Measurements from ENCODE around the gene SIGLEC5.
A peak's percentile ranks its signal among the peaks of the same experiment; 100 is the strongest.

The SIGLEC5 gene

GRCh38 chr19:51599084-51599483 lies 31.1 kb downstream of the SIGLEC5 start:
- peaks cover 10% of the 10 kb centered on the region for H3K4me1 ChIP-seq (ENCODE audit: control insufficient read depth, insufficient read depth, low read length)
- H3K36me3 ChIP-seq (ENCODE audit: control insufficient read depth in 2 of 2, insufficient read depth in 2 of 2, low read length in 2 of 2) = no peaks in the 10 kb centered on the region
- H3K4me3 ChIP-seq (ENCODE audit: low read length in 2 of 2) = no peak overlapping the region
- no peaks in the 10 kb centered on the region for H3K9me3 ChIP-seq (ENCODE audit: control insufficient read depth in 2 of 2, low read length in 2 of 2)
- no peak overlapping the region for H3K9ac ChIP-seq (ENCODE audit: low read length in 2 of 2)
- no peak overlapping the region for H3K27ac ChIP-seq (ENCODE audit: low read length)
- H3K27me3 ChIP-seq (ENCODE audit: control insufficient read depth in 1 of 2, insufficient read depth in 2 of 2, low read length in 2 of 2) = peaks cover 18 to 29% of the 10 kb centered on the region in 2 donors

- no peak overlapping the region for H3K27ac ChIP-seq (ENCODE audit: low read length)
- H3K36me3 ChIP-seq (ENCODE audit: control insufficient read depth in 2 of 2, insufficient read depth in 2 of 2, low read length in 2 of 2) = no peaks in the 10 kb centered on the region
- no peak overlapping the region for H3K4me3 ChIP-seq (ENCODE audit: low read length in 2 of 2)
- H3K4me1 ChIP-seq (ENCODE audit: control insufficient read depth, insufficient read depth, low read length) = peaks cover 16% of the 10 kb centered on the region
- H3K9me3 ChIP-seq (ENCODE audit: control insufficient read depth in 2 of 2, low read length in 2 of 2) = no peaks in the 10 kb centered on the region
- H3K9ac ChIP-seq (ENCODE audit: low read length in 2 of 2) = no peak overlapping the region
- peaks cover 18 to 29% of the 10 kb centered on the region in 2 donors for H3K27me3 ChIP-seq (ENCODE audit: control insufficient read depth in 1 of 2, insufficient read depth in 2 of 2, low read length in 2 of 2)
These were observed 31.9 kb downstream of the SIGLEC5 start for GRCh38 chr19:51598159-51598915.

DNA sequence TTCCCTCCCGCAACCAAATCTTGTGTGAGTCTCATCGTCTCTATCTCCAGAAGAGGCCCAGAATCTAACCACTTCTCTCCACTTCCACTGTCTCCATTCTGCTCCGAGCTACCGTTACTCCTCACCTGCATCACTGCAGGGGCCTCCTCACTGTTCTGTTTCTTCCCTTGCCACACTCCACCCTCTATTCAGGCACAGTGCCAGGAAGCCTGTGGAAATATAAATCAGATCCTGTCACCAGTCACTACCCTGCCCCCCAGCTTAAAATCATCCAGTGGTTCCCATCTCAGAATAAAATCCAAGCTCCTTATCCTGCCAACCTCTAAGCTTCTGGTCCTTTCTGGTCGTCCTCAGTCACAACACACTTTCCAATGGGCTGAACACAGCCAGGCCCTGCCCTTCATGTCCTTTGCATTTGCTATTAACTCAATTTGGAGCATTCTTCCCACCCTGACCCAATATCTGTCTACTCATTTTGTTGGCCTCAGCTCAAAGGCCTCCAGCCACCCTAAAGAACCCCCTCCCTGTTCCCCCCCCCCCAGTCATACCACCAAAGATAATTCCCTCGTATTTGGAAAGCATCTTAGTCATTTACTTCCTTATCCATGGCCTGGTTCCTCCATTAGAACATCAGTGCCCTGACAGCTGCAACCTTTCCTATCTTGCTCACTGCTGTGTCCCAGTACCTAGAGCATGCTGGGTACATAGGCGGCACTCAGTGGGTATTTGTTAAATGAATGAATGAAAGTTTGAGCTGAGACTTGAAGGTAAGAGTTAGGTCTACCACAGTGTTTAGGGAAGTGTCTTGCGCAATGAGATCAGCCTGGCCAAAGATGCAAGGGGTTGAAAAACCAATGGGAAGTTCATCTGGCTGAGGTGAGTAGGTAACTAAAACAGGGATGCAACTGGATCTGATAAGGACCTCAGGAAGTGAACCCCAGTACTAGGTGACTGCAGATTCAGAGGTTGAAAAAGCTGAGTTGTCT lies 34.7 kb downstream of the SIGLEC5 start:
- H3K9me3 ChIP-seq (ENCODE audit: control insufficient read depth in 2 of 2, low read length in 2 of 2) = no peaks in the 10 kb centered on the region
- no peak overlapping the region for H3K9ac ChIP-seq (ENCODE audit: low read length in 2 of 2)
- peak overlapping the region in 1 of 2 donors; percentile 93 for H3K4me3 ChIP-seq (ENCODE audit: low read length in 2 of 2)
- peaks cover 22% of the 10 kb centered on the region for H3K4me1 ChIP-seq (ENCODE audit: control insufficient read depth, insufficient read depth, low read length)
- H3K36me3 ChIP-seq (ENCODE audit: control insufficient read depth in 2 of 2, insufficient read depth in 2 of 2, low read length in 2 of 2) = no peaks in the 10 kb centered on the region
- no peak overlapping the region for H3K27ac ChIP-seq (ENCODE audit: low read length)
- H3K27me3 ChIP-seq (ENCODE audit: control insufficient read depth in 1 of 2, insufficient read depth in 2 of 2, low read length in 2 of 2) = peaks cover 14 to 17% of the 10 kb centered on the region in 2 donors

DNA sequence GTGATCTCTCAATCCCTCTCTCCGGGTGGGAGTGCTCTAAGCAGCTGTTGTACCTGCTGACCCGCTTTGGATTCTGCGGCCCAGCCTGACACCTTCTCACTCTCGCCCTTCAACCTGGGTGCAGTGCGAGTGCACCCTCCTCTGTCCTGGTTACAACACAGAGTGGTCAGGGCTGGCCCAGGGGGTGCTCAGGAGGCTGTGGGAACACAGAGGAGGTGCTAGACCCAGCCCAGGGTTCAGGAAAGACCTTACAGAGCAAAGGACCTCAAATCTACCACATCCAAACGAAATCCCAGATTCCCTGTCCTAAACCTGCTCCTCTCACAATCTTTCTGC lies 35.5 kb downstream of the SIGLEC5 start:
- Histone ChIP-seq H3K27me3 (ENCODE audit: control insufficient read depth in 1 of 2, insufficient read depth in 2 of 2, low read length in 2 of 2) (peaks cover 7 to 16% of the 10 kb centered on the region in 2 donors), H3K9me3 (ENCODE audit: control insufficient read depth in 2 of 2, low read length in 2 of 2) (no peaks in the 10 kb centered on the region), H3K27ac (ENCODE audit: low read length) (no peak overlapping the region), H3K4me3 (ENCODE audit: low read length in 2 of 2) (peak overlapping the region; percentile 90 to 93), H3K4me1 (ENCODE audit: control insufficient read depth, insufficient read depth, low read length) (peaks cover 22% of the 10 kb centered on the region), H3K36me3 (ENCODE audit: control insufficient read depth in 2 of 2, insufficient read depth in 2 of 2, low read length in 2 of 2) (no peaks in the 10 kb centered on the region), H3K9ac (ENCODE audit: low read length in 2 of 2) (peak overlapping the region; percentile 35 to 73)

DNA sequence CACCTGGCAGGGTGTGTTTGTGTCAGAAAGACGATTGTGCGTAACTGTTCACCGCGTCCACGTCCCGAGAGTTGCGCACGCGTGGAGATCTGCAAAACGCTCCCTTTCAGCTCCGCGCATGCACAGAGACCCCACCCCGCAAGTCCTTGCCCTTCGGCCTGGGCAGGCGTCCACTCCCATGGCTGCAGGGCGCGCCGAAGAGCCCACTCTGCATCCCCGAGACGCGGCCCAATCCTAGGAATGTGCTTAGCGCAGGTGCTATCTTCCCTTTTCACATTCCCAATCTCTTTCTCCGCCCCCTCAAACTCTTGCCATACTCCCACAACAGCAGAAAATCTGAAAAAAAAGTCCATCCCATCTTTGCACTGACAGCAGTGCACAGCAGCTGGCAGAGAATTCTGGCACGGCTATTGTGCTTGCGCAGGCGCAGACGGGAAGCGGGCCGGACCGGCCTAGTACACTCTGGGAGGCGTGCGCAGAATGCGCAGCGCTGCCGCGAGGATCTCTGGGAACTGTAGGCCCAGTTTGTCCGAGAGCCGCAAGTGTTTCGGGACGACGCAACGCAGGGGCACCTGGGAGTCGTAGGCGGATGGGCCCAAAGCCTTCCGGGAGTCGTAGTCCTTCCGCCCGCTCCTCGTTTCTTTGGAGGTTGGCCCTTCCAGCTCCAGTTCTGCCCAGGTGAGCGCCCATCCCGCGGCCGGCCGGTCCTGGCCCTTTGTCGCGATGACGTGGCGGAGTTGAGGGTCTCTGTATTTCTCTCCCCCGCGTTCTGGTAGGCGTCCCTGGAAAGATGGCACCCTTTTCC lies 36.0 kb downstream of the SIGLEC5 start:
- Histone ChIP-seq H3K4me1 (ENCODE audit: control insufficient read depth, insufficient read depth, low read length) (peaks cover 22% of the 10 kb centered on the region), H3K9ac (ENCODE audit: low read length in 2 of 2) (peak overlapping the region; percentile 62 to 83), H3K36me3 (ENCODE audit: control insufficient read depth in 2 of 2, insufficient read depth in 2 of 2, low read length in 2 of 2) (no peaks in the 10 kb centered on the region), H3K9me3 (ENCODE audit: control insufficient read depth in 2 of 2, low read length in 2 of 2) (no peaks in the 10 kb centered on the region), H3K4me3 (ENCODE audit: low read length in 2 of 2) (peak overlapping the region; percentile 90 to 93), H3K27ac (ENCODE audit: low read length) (no peak overlapping the region), H3K27me3 (ENCODE audit: control insufficient read depth in 1 of 2, insufficient read depth in 2 of 2, low read length in 2 of 2) (peaks cover 6 to 16% of the 10 kb centered on the region in 2 donors)

GRCh38 chr19:51593138-51593890 lies 36.9 kb downstream of the SIGLEC5 start:
- Histone ChIP-seq H3K9me3 (ENCODE audit: control insufficient read depth in 2 of 2, low read length in 2 of 2) (no peaks in the 10 kb centered on the region), H3K27ac (ENCODE audit: low read length) (no peak overlapping the region)

GRCh38 chr19:51592521-51592920 lies 37.7 kb downstream of the SIGLEC5 start:
- H3K9me3 ChIP-seq (ENCODE audit: control insufficient read depth in 2 of 2, low read length in 2 of 2) = peaks cover 3 to 6% of the 10 kb centered on the region in 2 donors
- no peak overlapping the region for H3K4me3 ChIP-seq (ENCODE audit: low read length in 2 of 2)
- H3K27me3 ChIP-seq (ENCODE audit: control insufficient read depth in 1 of 2, insufficient read depth in 2 of 2, low read length in 2 of 2) = peaks cover 0 to 6% of the 10 kb centered on the region in 2 donors
- peaks cover 22% of the 10 kb centered on the region for H3K4me1 ChIP-seq (ENCODE audit: control insufficient read depth, insufficient read depth, low read length)
- H3K27ac ChIP-seq (ENCODE audit: low read length) = no peak overlapping the region
- no peak overlapping the region for H3K9ac ChIP-seq (ENCODE audit: low read length in 2 of 2)
- H3K36me3 ChIP-seq (ENCODE audit: control insufficient read depth in 2 of 2, insufficient read depth in 2 of 2, low read length in 2 of 2) = peaks cover 4 to 5% of the 10 kb centered on the region in 2 donors

More at GRCh38 chr19:51593138-51593890, 36.9 kb downstream of the SIGLEC5 start:
- Histone ChIP-seq H3K4me1 (ENCODE audit: control insufficient read depth, insufficient read depth, low read length) (peaks cover 22% of the 10 kb centered on the region), H3K27me3 (ENCODE audit: control insufficient read depth in 1 of 2, insufficient read depth in 2 of 2, low read length in 2 of 2) (peaks cover 1 to 12% of the 10 kb centered on the region in 2 donors), H3K9ac (ENCODE audit: low read length in 2 of 2) (peak overlapping the region; percentile 62 to 83), H3K36me3 (ENCODE audit: control insufficient read depth in 2 of 2, insufficient read depth in 2 of 2, low read length in 2 of 2) (no peaks in the 10 kb centered on the region), H3K4me3 (ENCODE audit: low read length in 2 of 2) (peak overlapping the region; percentile 90 to 93)

GRCh38 chr19:51590441-51590840 lies 39.8 kb downstream of the SIGLEC5 start:
- no peak overlapping the region for H3K9ac ChIP-seq (ENCODE audit: low read length in 2 of 2)
- peaks cover 22% of the 10 kb centered on the region for H3K4me1 ChIP-seq (ENCODE audit: control insufficient read depth, insufficient read depth, low read length)
- H3K4me3 ChIP-seq (ENCODE audit: low read length in 2 of 2) = no peak overlapping the region
- H3K36me3 ChIP-seq (ENCODE audit: control insufficient read depth in 2 of 2, insufficient read depth in 2 of 2, low read length in 2 of 2) = peaks cover 22 to 23% of the 10 kb centered on the region in 2 donors
- no peak overlapping the region for H3K27ac ChIP-seq (ENCODE audit: low read length)
- no peaks in the 10 kb centered on the region for H3K27me3 ChIP-seq (ENCODE audit: control insufficient read depth in 1 of 2, insufficient read depth in 2 of 2, low read length in 2 of 2)
- peaks cover 5 to 9% of the 10 kb centered on the region in 2 donors for H3K9me3 ChIP-seq (ENCODE audit: control insufficient read depth in 2 of 2, low read length in 2 of 2)

GRCh38 chr19:51589511-51589910 lies 40.7 kb downstream of the SIGLEC5 start:
- Histone ChIP-seq H3K27ac (ENCODE audit: low read length) (no peak overlapping the region), H3K27me3 (ENCODE audit: control insufficient read depth in 1 of 2, insufficient read depth in 2 of 2, low read length in 2 of 2) (no peaks in the 10 kb centered on the region), H3K4me1 (ENCODE audit: control insufficient read depth, insufficient read depth, low read length) (peaks cover 14% of the 10 kb centered on the region), H3K9me3 (ENCODE audit: control insufficient read depth in 2 of 2, low read length in 2 of 2) (peaks cover 5 to 9% of the 10 kb centered on the region in 2 donors), H3K9ac (ENCODE audit: low read length in 2 of 2) (no peak overlapping the region), H3K36me3 (ENCODE audit: control insufficient read depth in 2 of 2, insufficient read depth in 2 of 2, low read length in 2 of 2) (peaks cover 25 to 28% of the 10 kb centered on the region in 2 donors), H3K4me3 (ENCODE audit: low read length in 2 of 2) (no peak overlapping the region)
